Erythroblast (primary cell): Measurements from ENCODE around the gene TBC1D2.

Source experiments
- GATA1 ChIP-seq: IDR thresholded peaks from 2 replicates; pipeline ENCODE4 v1.6.1; 2011; ENCODE audit warnings: low read depth, mild to moderate bottlenecking, control low read depth, low read length, moderate library complexity
- POLR2A ChIP-seq: IDR thresholded peaks from 2 replicates; pipeline ENCODE4 v1.6.1; 2011; ENCODE audit warnings: mild to moderate bottlenecking, low read length

- TF ChIP-seq POLR2A (no peak), GATA1 (no peak)
Measured at GRCh38 chr9:98275159-98275558, 19.7 kb upstream of the TBC1D2 start.
